KOPT-K1 (cell line): ENCODE data around the gene VAMP5.

Experiments used
- H3K27ac ChIP-seq: fragments of 200-600 bp; sonication (generic); 2 replicates; pipeline ENCODE4 v1.5.1; 2016; ENCODE audit warnings: antibody characterized with exemption, mild to moderate bottlenecking, low read depth, low read length; ENCODE audit not compliant: poor library complexity, severe bottlenecking
- H3K36me3 ChIP-seq: fragments of 200-600 bp; sonication (generic); 2 replicates; pipeline ENCODE4 v1.5.1; 2017; ENCODE audit warnings: antibody characterized with exemption, mild to moderate bottlenecking, low read length, moderate library complexity; ENCODE audit not compliant: insufficient read depth
- H3K9me3 ChIP-seq: fragments of 200-600 bp; sonication (generic); 2 replicates; pipeline ENCODE4 v1.5.1; 2017; ENCODE audit warnings: antibody characterized with exemption, low read length, mild to moderate bottlenecking; ENCODE audit not compliant: insufficient read depth, poor library complexity, severe bottlenecking

VAMP5 gene

DNA sequence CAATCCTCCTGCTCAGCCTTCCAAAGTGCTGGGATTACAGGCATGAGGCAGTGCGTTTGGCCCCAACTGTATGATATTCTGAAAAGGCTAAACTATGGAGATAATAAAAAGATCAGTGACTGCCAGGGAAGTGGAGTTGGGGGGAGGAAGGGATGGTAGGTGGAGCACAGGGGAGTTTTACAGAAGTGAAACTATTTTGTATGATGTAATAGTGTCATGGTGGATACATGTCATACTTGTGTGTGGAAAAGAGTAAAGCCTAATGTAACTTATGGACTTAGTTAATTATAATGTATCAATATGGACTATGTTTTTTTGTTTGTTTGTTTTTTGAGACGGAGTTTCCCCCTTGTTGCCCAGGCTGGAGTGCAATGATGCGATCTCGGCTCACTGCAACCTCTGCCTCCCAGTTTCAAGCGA is 20.1 kb upstream of the VAMP5 start:
- H3K27ac ChIP-seq: no peak overlapping the region
- H3K9me3 ChIP-seq: no peaks in the 10 kb centered on the region
- peaks cover under 1% of the 10 kb centered on the region; the same call in 1 of the 2 replicates for H3K36me3 ChIP-seq

DNA sequence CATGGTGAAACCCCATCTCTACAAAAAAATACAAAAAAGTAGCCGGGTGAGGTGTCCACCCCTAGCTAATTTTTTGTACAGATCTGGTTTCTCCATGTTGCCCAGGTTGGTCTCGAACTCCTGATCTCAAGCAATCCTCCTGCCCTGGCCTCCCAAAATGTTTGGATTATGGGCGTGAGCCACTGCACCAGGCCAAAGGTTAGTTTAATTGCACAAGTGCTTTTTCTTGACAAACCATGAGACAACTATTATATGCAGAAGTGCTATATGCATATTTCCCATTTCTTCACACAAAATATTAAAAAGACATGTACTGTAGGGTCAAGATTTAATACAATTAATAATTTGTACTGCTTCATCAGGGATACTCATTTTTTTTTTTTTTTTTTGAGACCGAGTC is 18.0 kb upstream of the VAMP5 start:
- H3K9me3 ChIP-seq: no peaks in the 10 kb centered on the region
- H3K27ac ChIP-seq: no peak overlapping the region
- no peaks in the 10 kb centered on the region for H3K36me3 ChIP-seq

DNA sequence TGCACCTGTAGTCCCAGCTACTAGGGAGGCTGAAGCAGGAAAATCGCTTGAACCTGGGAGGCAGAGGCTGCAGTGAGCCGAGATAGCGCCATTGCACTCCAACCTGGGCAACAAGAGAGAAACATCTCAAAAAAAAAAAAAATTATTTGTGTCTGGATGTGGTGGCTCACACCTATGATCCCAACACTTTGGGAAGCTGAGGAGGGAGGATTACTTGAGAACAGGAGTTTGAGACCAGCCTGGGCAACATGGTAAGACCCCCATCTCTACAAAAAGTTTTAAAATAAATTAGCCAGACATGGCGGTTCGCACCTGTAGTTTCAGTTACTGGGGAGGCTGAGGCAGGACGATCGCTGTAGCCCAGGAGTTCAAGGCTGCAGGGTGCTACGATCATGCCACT is 8.5 kb upstream of the VAMP5 start:
- Histone ChIP-seq H3K27ac (no peak overlapping the region), H3K9me3 (no peaks in the 10 kb centered on the region), H3K36me3 (no peaks in the 10 kb centered on the region)

DNA sequence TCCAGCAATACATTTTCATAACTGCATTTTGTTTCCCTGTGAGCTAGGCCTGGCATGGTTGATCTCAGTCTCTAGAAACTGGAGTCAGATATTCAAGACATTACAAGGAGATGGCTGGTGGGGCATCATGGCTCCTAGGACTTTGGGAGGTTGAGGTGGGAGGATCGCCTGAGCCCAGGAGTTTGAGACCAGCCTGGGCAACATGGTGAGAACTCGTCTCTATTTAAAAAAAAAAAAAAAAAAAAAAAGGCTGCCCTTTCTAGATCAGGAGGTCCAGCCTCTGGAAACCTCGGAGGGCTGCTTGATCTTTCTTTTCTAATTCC is 7.2 kb upstream of the VAMP5 start:
- no peaks in the 10 kb centered on the region for H3K9me3 ChIP-seq
- no peaks in the 10 kb centered on the region for H3K36me3 ChIP-seq
- no peak overlapping the region for H3K27ac ChIP-seq

DNA sequence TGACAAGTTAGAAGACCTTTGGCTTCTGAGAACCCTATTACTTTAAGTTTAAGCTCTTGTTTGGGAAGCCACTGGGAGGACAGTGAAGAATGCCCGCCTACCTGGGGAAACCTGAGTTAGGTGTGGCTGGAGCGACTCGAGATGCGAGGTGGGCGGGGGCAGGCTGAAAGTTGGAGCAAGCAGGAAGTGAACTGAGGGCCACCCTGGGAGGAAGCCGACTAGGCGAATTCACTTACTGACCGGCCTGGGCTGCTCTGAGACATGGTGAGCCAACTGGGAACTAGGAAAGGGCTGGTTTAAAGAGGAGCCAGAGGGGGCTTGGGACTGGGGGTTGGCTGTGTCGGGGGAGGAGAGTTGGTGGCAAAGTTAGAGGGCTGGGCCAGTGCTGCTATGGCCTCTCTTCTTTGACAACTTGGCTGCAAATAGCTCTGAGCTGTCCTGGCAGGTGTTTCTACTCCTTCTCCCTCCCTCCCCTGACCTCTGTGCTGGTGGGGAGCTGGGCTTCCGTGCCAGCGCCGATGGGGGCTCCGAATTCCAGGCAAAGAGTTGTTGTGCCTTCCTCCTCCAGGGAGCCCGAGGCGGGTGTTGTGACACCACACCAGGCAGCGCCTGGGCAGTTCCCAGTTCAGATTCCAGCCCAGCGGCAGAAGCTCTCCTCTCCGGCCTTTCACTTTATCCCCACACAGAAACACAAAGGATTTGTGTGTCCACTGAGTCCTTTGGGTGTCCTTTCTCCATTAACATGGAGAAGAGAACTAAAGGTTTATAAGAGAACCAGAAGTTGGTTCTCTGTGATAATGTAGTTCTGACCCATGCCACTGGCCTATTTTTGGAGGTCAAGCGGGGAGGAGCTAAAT is 6.6 kb upstream of the VAMP5 start, which contains the start of gene VAMP8:
Gene VAMP8 (plus strand): TSS at position 201 of the 857 bp plus-strand sequence. CDS start 61 bp downstream, at position 262.
- no peaks in the 10 kb centered on the region for H3K9me3 ChIP-seq
- H3K36me3 ChIP-seq: no peaks in the 10 kb centered on the region
- H3K27ac ChIP-seq: peak within 1 kb of the TSS; percentile 52

DNA sequence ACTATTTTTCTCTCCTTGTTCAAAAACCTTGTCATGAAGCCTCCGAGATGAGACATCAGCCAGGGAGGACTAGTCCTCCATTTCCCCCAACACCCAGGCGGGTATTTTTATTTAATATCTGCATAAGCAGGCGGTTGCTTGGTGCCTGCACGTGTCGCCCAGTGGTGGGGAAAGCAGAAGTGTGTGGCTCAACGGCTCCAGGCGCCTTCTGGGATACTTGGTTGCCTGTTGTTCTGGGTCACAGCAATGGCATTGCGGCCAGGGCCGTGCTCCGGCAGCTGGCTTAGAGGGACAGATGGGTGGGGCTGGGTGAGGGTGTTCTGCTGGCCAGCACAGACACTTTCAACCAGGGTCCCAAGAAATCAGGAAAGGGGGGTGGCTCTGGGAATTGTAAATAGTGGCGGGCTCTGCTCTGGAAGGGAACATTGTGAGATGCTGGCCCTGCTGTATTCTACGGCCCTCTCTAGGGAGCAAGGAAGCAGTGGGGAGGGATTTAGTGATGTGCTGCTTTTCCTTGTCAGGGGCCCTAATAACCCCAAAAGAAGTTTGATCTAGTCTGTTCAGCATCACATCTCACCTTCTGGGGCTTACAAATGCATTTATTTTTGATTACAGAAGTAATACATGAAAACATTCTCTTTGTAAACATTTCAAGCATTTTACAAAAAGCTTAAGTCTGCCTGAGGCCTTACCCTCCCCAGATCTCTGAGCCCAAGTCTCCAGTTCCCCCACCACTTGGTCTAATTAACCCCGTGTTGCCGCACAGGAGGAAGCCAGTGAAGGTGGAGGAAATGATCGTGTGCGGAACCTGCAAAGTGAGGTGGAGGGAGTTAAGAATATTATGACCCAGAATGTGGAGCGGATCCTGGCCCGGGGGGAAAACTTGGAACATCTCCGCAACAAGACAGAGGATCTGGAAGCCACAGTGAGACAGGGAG is 5.7 kb upstream of the VAMP5 start:
- no peaks in the 10 kb centered on the region for H3K9me3 ChIP-seq
- no peaks in the 10 kb centered on the region for H3K36me3 ChIP-seq
- H3K27ac ChIP-seq: peak overlapping the region; percentile 52

DNA sequence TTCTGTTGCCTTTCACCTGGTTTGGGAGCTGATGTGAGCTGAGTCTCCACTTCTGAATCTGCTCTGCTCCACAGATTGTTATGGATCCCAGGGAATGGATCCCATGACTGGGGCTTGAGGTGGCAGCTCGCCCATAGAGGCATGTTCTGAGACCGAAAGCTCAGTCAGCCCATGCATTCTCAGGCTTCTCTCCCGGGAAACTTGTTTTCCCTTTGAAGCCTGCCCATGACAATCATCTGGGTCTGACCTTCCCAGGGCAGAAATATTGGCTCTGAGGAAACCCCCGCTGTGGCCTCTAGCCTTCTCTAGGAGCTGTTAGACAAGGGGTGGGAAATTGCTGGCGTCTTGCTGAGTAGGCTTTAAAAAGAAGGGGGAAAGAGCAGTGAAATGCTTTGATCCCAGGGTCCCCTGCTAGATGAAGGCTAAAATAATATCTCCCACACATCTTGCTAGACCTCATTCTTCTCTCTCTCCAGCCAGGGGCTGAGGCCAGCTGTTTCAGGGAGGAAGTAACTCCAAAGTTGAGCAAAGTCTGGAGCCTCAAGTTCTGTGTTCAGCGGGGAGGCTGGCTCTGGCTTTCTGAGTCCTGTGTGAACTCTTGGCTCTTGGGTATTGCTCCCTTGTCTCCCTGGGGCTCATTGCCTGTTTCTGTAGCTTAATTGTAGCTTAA is 4.8 kb upstream of the VAMP5 start:
- Histone ChIP-seq H3K27ac (peak overlapping the region; percentile 52), H3K36me3 (no peaks in the 10 kb centered on the region), H3K9me3 (no peaks in the 10 kb centered on the region)

DNA sequence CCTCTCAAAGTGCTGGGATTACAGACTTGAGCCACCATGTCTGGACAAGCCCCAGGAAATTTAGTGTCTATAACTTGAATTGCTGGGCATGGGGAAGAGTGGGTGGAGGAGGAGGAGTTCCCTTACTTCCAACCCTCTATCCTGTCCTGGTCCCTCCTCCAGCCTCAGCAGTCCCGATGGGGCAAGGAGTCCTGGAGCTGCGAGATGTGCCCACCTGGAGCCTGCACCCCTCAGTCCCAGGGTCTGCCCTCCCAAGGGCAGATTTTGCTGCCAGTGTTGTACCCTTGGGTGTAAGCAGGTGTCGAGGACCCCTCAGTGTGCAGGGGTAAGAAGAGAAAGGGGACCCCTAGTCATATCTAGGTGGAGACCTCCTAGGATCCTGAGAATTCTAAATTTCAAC is 4.0 kb upstream of the VAMP5 start:
- Histone ChIP-seq H3K9me3 (no peaks in the 10 kb centered on the region), H3K27ac (no peak overlapping the region), H3K36me3 (no peaks in the 10 kb centered on the region)

DNA sequence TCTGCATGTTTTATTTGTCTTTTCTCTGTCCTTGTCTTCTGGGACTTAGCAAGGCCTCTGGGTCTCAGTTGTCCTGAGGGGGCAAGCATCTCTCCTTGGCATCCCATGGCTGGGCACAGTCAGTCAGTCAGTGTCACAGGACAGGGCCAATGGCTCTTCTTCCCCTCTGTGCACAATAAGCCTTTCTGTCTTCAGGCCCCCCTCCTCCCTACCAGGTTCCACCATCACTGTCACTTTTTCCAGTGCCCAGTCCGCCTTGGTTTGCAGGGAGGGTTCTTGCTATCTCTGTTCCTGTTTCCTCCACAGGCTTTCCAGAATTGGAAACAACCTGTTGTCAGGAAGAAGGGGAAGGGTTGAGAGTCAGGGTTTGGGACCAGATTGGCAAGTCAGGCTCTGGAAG is 1.7 kb upstream of the VAMP5 start:
- no peaks in the 10 kb centered on the region for H3K9me3 ChIP-seq
- H3K36me3 ChIP-seq: no peaks in the 10 kb centered on the region
- no peak overlapping the region for H3K27ac ChIP-seq

DNA sequence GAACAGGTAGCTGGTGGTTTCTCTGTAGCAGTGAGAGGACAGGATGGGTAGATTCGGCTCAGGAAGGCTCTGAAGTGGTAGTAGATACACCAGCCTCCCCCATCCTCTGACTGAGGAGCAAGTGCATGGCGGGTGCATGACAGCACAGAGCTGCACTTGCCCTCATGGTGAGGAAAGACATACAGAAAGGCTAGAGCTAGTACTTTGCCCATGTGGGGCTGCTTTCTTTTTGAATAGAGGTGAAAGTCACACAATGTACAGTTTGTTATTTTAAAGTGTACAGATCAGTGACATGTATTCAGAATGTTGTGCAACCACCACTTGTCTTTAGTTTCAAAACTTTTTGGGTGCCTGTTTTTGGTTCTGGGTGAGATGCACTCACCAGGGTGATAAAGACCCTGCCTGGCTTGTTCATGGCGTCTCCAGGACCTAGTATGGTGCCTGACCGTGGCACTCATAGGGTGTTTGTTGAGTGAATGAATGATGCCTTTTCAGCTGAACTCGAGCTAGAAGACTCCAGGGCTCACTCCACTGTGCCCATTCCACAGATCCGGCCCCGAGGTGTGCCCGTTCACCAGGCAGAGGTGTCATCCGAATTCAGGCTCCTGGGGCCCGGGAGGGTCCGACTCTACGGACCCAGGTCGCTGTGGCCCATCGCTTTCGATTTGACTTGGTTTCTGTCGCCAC is 421 bp upstream of the VAMP5 start:
- peak overlapping the region; percentile 78 for H3K27ac ChIP-seq
- no peaks in the 10 kb centered on the region for H3K9me3 ChIP-seq

DNA sequence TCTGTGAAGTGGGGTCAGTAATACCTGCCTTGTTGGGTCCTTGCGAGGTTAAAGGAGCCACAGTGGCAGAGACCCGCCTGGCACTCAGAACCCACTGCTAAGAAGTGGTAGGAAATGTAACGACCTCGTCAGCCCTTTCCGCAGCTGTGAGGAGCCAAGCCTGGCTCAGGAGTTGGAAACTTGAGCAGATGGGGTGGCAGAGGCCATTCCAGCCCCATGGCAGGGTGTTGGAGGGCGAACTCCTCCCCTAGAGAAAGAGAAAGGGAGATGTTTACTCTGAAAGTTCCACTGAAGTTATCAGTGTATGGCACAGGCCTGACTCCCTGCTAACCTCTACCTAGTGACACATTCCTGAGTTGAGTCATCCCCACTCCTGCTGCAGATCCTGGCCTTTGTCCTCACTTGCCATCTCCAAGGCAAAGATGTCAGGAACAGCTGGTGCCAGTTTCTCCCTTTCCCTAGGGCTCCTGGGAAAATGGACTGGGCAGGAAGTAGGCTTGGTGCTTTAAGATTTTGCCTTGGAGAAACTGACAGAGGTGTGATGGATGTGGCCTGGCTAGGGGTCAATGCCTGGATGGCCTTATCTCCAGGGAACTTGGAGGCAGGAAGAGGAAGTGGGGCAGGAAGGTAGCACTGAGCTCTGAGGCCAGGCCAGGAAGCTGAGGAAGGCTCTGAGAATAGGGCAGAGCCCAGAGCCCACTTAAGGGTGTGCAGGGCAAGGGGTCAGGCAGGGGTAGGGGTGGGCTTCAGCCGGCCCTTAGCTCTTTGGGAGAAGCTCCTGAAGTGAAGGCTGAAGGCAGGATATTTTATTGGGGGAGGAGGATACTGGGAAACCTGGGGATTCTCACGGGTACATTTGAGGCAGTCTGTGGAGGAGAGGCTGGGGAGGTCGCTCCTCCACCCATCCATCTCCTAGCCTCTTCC is 888 bp downstream of the VAMP5 start:
- peak overlapping the region; percentile 78 for H3K27ac ChIP-seq
- H3K9me3 ChIP-seq: no peaks in the 10 kb centered on the region
- H3K36me3 ChIP-seq: no peaks in the 10 kb centered on the region

More for the DNA sequence above, 421 bp upstream of the VAMP5 start:
- H3K36me3 ChIP-seq: no peaks in the 10 kb centered on the region

DNA sequence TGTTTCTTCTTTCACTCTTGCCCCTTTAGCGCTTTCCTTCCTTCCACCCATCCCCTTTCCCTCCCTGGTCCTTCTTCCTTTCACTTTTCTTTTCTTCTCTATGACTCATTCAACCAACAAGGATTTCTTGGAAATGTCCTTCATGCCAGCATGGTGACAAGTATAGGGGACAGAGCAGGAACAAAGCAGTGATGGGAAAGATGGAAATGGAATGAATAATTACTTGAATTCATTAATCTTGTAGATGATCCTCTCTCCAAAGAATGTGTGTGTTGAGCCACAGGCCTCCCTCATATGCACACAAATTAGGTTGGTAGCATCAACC is 1.5 kb downstream of the VAMP5 start:
- H3K27ac ChIP-seq: peak overlapping the region; percentile 78
- no peaks in the 10 kb centered on the region for H3K9me3 ChIP-seq
- H3K36me3 ChIP-seq: no peaks in the 10 kb centered on the region

DNA sequence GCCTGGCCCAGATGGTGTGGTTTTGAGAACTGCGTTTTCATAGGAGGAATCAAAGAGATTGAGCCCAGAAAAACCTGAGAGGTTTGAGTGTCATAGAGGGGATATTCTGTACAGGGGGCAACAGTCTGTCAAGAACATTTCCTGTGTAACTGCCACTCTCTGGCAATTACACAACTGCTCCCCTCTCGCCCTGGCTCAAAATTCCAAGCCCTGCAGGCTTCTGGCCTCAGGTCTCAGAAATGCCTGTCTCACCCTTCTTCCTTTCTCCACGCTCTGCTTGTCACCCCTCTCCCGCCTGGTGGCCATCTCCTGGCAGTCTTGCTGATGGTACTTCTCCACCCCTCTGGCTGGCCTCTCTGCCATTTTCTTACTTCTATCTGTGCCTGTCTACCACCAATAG is 4.0 kb downstream of the VAMP5 start:
- peak overlapping the region; percentile 68 for H3K27ac ChIP-seq
- no peaks in the 10 kb centered on the region for H3K36me3 ChIP-seq
- no peaks in the 10 kb centered on the region for H3K9me3 ChIP-seq

DNA sequence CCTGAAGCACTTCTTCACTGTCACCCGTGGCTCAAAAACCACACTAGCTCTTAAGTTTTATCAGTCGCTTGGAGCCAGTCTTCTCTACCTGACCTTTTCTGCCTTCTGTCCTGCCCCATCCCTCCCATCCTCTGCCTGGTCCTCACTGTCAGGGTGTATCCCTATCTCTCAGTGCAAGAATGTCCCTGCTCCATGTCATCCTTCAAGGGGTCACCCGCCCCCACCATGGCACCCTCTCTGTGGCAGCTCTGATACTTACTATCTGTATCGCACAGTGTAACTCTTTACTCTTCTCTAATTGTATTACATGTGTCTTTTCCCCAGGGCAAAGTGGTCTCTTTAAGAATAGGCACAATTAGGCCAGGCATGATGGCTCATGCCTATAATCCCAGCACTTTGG is 4.4 kb downstream of the VAMP5 start:
- Histone ChIP-seq H3K36me3 (no peaks in the 10 kb centered on the region), H3K27ac (peak overlapping the region; percentile 68), H3K9me3 (no peaks in the 10 kb centered on the region)
